Measurements from ENCODE around the gene HPS1. TPM values are rescaled to one million over a fixed set of nuclear protein-coding genes. Genes with fewer than 3 reads are reported as not detected.
"Not testable (repeated sequence)": the region's sequence is repeated elsewhere in the genome, so short reads cannot be mapped to it uniquely, and the experiment has no call there.

The HPS1 gene
- total RNA-seq, 2 experiments from 2014 or later: 51.9 to 52.1 TPM

GRCh38 chr10:98388101-98388655 lies 58.6 kb downstream of the HPS1 start:
- POLR2A ChIA-PET: no interaction called here
- H3K9me3 Mint-ChIP-seq: no peaks in the 10 kb centered on the region
- no peaks in the 10 kb centered on the region for H3K27me3 Mint-ChIP-seq
- no peaks in the 10 kb centered on the region for H3K36me3 Mint-ChIP-seq (ENCODE audit: low read depth)
- DNase-seq (no peak), ATAC-seq (no peak)
- no peak for TF ChIP-seq CTCF (IDR thresholded peaks at IDR 0.05)
- peaks cover 15% of the 10 kb centered on the region for H3K4me1 Mint-ChIP-seq (ENCODE audit: low read depth)
- H3K27ac Mint-ChIP-seq: no peak overlapping the region
- no peak overlapping the region for H3K4me3 Mint-ChIP-seq
- CTCF ChIA-PET: no interaction called here
- intact Hi-C loops (cut with micrococcal nuclease): no loop called here

GRCh38 chr10:98384531-98385133 lies 62.1 kb downstream of the HPS1 start:
- H3K27ac Mint-ChIP-seq: no peak overlapping the region
- no peak overlapping the region for H3K4me3 Mint-ChIP-seq
- H3K36me3 Mint-ChIP-seq (ENCODE audit: low read depth): no peaks in the 10 kb centered on the region
- no peaks in the 10 kb centered on the region for H3K9me3 Mint-ChIP-seq
- ChIA-PET POLR2A (no interaction called here), CTCF (no interaction called here)
- intact Hi-C loops (cut with micrococcal nuclease): no loop called here
- TF ChIP-seq CTCF (IDR thresholded peaks at IDR 0.05): no peak
- DNase-seq (no peak), ATAC-seq (no peak)
- no peaks in the 10 kb centered on the region for H3K4me1 Mint-ChIP-seq (ENCODE audit: low read depth)
- no peaks in the 10 kb centered on the region for H3K27me3 Mint-ChIP-seq

- no peaks in the 10 kb centered on the region for H3K9me3 Mint-ChIP-seq
- no peak overlapping the region for H3K27ac Mint-ChIP-seq
- intact Hi-C loops (cut with micrococcal nuclease): no loop called here
- ChIA-PET POLR2A (no interaction called here), CTCF (no interaction called here)
- no peaks in the 10 kb centered on the region for H3K4me1 Mint-ChIP-seq (ENCODE audit: low read depth)
- H3K36me3 Mint-ChIP-seq (ENCODE audit: low read depth): no peaks in the 10 kb centered on the region
- no peaks in the 10 kb centered on the region for H3K27me3 Mint-ChIP-seq
- ATAC-seq (no peak), DNase-seq (no peak)
- H3K4me3 Mint-ChIP-seq: no peak overlapping the region
- TF ChIP-seq CTCF (IDR thresholded peaks at IDR 0.05): no peak
Measured at GRCh38 chr10:98383869-98384268, 62.9 kb downstream of the HPS1 start.

GRCh38 chr10:98383134-98383667 lies 63.5 kb downstream of the HPS1 start:
- H3K36me3 Mint-ChIP-seq (ENCODE audit: low read depth); H3K4me1 Mint-ChIP-seq (ENCODE audit: low read depth); H3K9me3 Mint-ChIP-seq; H3K4me3 Mint-ChIP-seq; H3K27ac Mint-ChIP-seq; CTCF ChIA-PET; H3K27me3 Mint-ChIP-seq; DNase-seq; ATAC-seq; intact Hi-C loops (cut with micrococcal nuclease): not testable (repeated sequence)
- POLR2A ChIA-PET: interaction anchor here (1.3 kb wide), 1 partner anchor 8 kb away, joined by 3 read pairs; no protein-coding TSS in a partner anchor

- Mint-ChIP-seq H3K27me3 (no peaks in the 10 kb centered on the region), H3K4me3 (no peak overlapping the region), H3K36me3 (ENCODE audit: low read depth) (no peaks in the 10 kb centered on the region), H3K4me1 (ENCODE audit: low read depth) (no peaks in the 10 kb centered on the region), H3K9me3 (no peaks in the 10 kb centered on the region), H3K27ac (no peak overlapping the region)
- POLR2A ChIA-PET: interaction anchor here (1.3 kb wide), 1 partner anchor 9 kb away, joined by 3 read pairs; no protein-coding TSS in a partner anchor
- TF ChIP-seq CTCF (IDR thresholded peaks at IDR 0.05): no peak
- no peak for ATAC-seq
- CTCF ChIA-PET: no interaction called here
- intact Hi-C loops (cut with micrococcal nuclease): no loop called here
- no peak for DNase-seq
Measured at GRCh38 chr10:98382691-98383101, 64.0 kb downstream of the HPS1 start.
